Measurements from ENCODE around the gene HES3.

The HES3 gene

GRCh38 chr1:6267686-6268322 is 23.8 kb downstream of the HES3 start:
- no peak for FAIRE-seq

GRCh38 chr1:6268415-6268814 is 24.4 kb downstream of the HES3 start:
- no peak for FAIRE-seq
- no peak for DNase-seq (ENCODE audit: insufficient read length, low spot score)
- TF ChIP-seq POU2F2 (IDR thresholded peaks at IDR 0.05; ENCODE audit: low read depth, low read length): no peak
- TF ChIP-seq SPI1 (IDR thresholded peaks at IDR 0.05; ENCODE audit: low read depth, low read length): no peak
- TF ChIP-seq POLR2A (IDR thresholded peaks at IDR 0.05; ENCODE audit: low read depth, low read length): no peak
- TF ChIP-seq TAF1 (IDR thresholded peaks at IDR 0.05; ENCODE audit: low read depth, low read length): no peak

More at GRCh38 chr1:6267686-6268322, 23.8 kb downstream of the HES3 start:
- no peak for TF ChIP-seq PAX5 (IDR thresholded peaks at IDR 0.05; ENCODE audit: insufficient read depth, low read length, severe bottlenecking)
- no peak for TF ChIP-seq POLR2AphosphoS5 (IDR thresholded peaks at IDR 0.05; ENCODE audit: low read depth, low read length)
- DNase-seq (ENCODE audit: insufficient read length, low spot score): no peak

GRCh38 chr1:6269296-6269695 is 25.3 kb downstream of the HES3 start:
- DNase-seq (ENCODE audit: insufficient read length, low spot score) (no peak), FAIRE-seq (no peak)
- TF ChIP-seq TAF1 (IDR thresholded peaks at IDR 0.05; ENCODE audit: low read depth, low read length) (no peak), SPI1 (IDR thresholded peaks at IDR 0.05; ENCODE audit: low read depth, low read length) (no peak), POU2F2 (IDR thresholded peaks at IDR 0.05; ENCODE audit: low read depth, low read length) (no peak), PAX5 (IDR thresholded peaks at IDR 0.05; ENCODE audit: insufficient read depth, low read length, severe bottlenecking) (no peak), POLR2A (IDR thresholded peaks at IDR 0.05; ENCODE audit: low read depth, low read length) (no peak), POLR2AphosphoS5 (IDR thresholded peaks at IDR 0.05; ENCODE audit: low read depth, low read length) (no peak)

GRCh38 chr1:6269720-6270400 is 25.9 kb downstream of the HES3 start:
- DNase-seq (ENCODE audit: insufficient read length, low spot score): no peak
- TF ChIP-seq SPI1 (IDR thresholded peaks at IDR 0.05; ENCODE audit: low read depth, low read length) (no peak), POU2F2 (IDR thresholded peaks at IDR 0.05; ENCODE audit: low read depth, low read length) (no peak), PAX5 (IDR thresholded peaks at IDR 0.05; ENCODE audit: insufficient read depth, low read length, severe bottlenecking) (no peak), POLR2A (IDR thresholded peaks at IDR 0.05; ENCODE audit: low read depth, low read length) (no peak), TAF1 (IDR thresholded peaks at IDR 0.05; ENCODE audit: low read depth, low read length) (no peak), POLR2AphosphoS5 (IDR thresholded peaks at IDR 0.05; ENCODE audit: low read depth, low read length) (no peak)
- FAIRE-seq: no peak

GRCh38 chr1:6270401-6270800 is 26.4 kb downstream of the HES3 start:
- DNase-seq (ENCODE audit: insufficient read length, low spot score): no peak
- no peak for FAIRE-seq
- TF ChIP-seq POLR2A (IDR thresholded peaks at IDR 0.05; ENCODE audit: low read depth, low read length) (no peak), PAX5 (IDR thresholded peaks at IDR 0.05; ENCODE audit: insufficient read depth, low read length, severe bottlenecking) (no peak), POLR2AphosphoS5 (IDR thresholded peaks at IDR 0.05; ENCODE audit: low read depth, low read length) (no peak), SPI1 (IDR thresholded peaks at IDR 0.05; ENCODE audit: low read depth, low read length) (no peak), POU2F2 (IDR thresholded peaks at IDR 0.05; ENCODE audit: low read depth, low read length) (no peak), TAF1 (IDR thresholded peaks at IDR 0.05; ENCODE audit: low read depth, low read length) (no peak)

- TF ChIP-seq SPI1 (IDR thresholded peaks at IDR 0.05; ENCODE audit: low read depth, low read length) (no peak), POU2F2 (IDR thresholded peaks at IDR 0.05; ENCODE audit: low read depth, low read length) (no peak), POLR2AphosphoS5 (IDR thresholded peaks at IDR 0.05; ENCODE audit: low read depth, low read length) (no peak), PAX5 (IDR thresholded peaks at IDR 0.05; ENCODE audit: insufficient read depth, low read length, severe bottlenecking) (no peak), TAF1 (IDR thresholded peaks at IDR 0.05; ENCODE audit: low read depth, low read length) (no peak), POLR2A (IDR thresholded peaks at IDR 0.05; ENCODE audit: low read depth, low read length) (no peak)
- no peak for FAIRE-seq
- no peak for DNase-seq (ENCODE audit: insufficient read length, low spot score)
Measured at GRCh38 chr1:6271006-6271405, 27.0 kb downstream of the HES3 start.

- no peak for DNase-seq (ENCODE audit: insufficient read length, low spot score)
- no peak for FAIRE-seq
- TF ChIP-seq PAX5 (IDR thresholded peaks at IDR 0.05; ENCODE audit: insufficient read depth, low read length, severe bottlenecking) (no peak), POU2F2 (IDR thresholded peaks at IDR 0.05; ENCODE audit: low read depth, low read length) (no peak), SPI1 (IDR thresholded peaks at IDR 0.05; ENCODE audit: low read depth, low read length) (no peak), POLR2A (IDR thresholded peaks at IDR 0.05; ENCODE audit: low read depth, low read length) (no peak), TAF1 (IDR thresholded peaks at IDR 0.05; ENCODE audit: low read depth, low read length) (no peak), POLR2AphosphoS5 (IDR thresholded peaks at IDR 0.05; ENCODE audit: low read depth, low read length) (no peak)
Measured at GRCh38 chr1:6271554-6271953, 27.6 kb downstream of the HES3 start.

GRCh38 chr1:6272452-6272851 is 28.5 kb downstream of the HES3 start:
- no peak for DNase-seq (ENCODE audit: insufficient read length, low spot score)
- TF ChIP-seq POLR2AphosphoS5 (IDR thresholded peaks at IDR 0.05; ENCODE audit: low read depth, low read length) (no peak), POLR2A (IDR thresholded peaks at IDR 0.05; ENCODE audit: low read depth, low read length) (no peak), PAX5 (IDR thresholded peaks at IDR 0.05; ENCODE audit: insufficient read depth, low read length, severe bottlenecking) (no peak), POU2F2 (IDR thresholded peaks at IDR 0.05; ENCODE audit: low read depth, low read length) (no peak), SPI1 (IDR thresholded peaks at IDR 0.05; ENCODE audit: low read depth, low read length) (no peak), TAF1 (IDR thresholded peaks at IDR 0.05; ENCODE audit: low read depth, low read length) (no peak)
- no peak for FAIRE-seq

- no peak for FAIRE-seq
- TF ChIP-seq SPI1 (IDR thresholded peaks at IDR 0.05; ENCODE audit: low read depth, low read length) (no peak), POLR2A (IDR thresholded peaks at IDR 0.05; ENCODE audit: low read depth, low read length) (no peak), POLR2AphosphoS5 (IDR thresholded peaks at IDR 0.05; ENCODE audit: low read depth, low read length) (no peak), PAX5 (IDR thresholded peaks at IDR 0.05; ENCODE audit: insufficient read depth, low read length, severe bottlenecking) (no peak), POU2F2 (IDR thresholded peaks at IDR 0.05; ENCODE audit: low read depth, low read length) (no peak), TAF1 (IDR thresholded peaks at IDR 0.05; ENCODE audit: low read depth, low read length) (no peak)
Measured at GRCh38 chr1:6272868-6273267, 28.9 kb downstream of the HES3 start.

More at GRCh38 chr1:6272868-6273267, 28.9 kb downstream of the HES3 start:
- no peak for DNase-seq (ENCODE audit: insufficient read length, low spot score)

Measured in GM12891 (cell line).